GM12865 (cell line): ENCODE results near the gene LAYN.
A peak's percentile ranks its signal among the peaks of the same experiment; 100 is the strongest.

Source experiments
- DNase-seq: peaks from one replicate; pipeline ENCODE4 v3.0.0; 2010; ENCODE audit warnings: low read depth
- H3K4me3 ChIP-seq: 2 replicates; pipeline ENCODE4 v1.5.1; 2011; ENCODE audit warnings: mild to moderate bottlenecking, low read depth, low read length, control low read depth
- CTCF ChIP-seq: IDR thresholded peaks from 2 replicates; pipeline ENCODE4 v1.5.1; 2011; ENCODE audit warnings: low read length, control low read depth, low read depth, inconsistent platforms; ENCODE audit not compliant: insufficient read depth; ENCODE audit errors: missing control alignments

Gene LAYN

GRCh38 chr11:111538407-111539114 is 2.0 kb upstream of the LAYN start:
- TF ChIP-seq CTCF = no peak
- H3K4me3 ChIP-seq = no peak overlapping the region
- no peak for DNase-seq

GRCh38 chr11:111539426-111540113 is 950 bp upstream of the LAYN start:
- DNase-seq = no peak
- no peak overlapping the region for H3K4me3 ChIP-seq
- TF ChIP-seq CTCF = no peak

DNA sequence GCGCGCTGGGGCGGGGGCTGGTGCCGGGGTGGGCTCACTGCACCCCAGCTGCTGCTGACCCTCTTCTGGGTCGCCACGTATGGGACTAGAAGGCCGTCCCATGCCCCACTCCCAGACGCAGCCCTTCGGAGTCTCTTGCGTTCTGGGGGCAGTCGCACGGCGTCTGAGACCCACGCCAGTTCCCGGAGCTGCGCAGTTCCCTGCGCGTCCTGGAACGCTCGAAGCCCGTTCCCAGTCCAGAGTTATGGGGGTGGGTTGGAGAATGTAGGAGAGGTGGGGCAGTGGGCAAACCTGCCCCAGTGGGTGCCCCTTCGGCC is 375 bp downstream of the LAYN start:
- TF ChIP-seq CTCF = no peak
- peak overlapping the region; percentile 3 for H3K4me3 ChIP-seq
- no peak for DNase-seq

- no peak for TF ChIP-seq CTCF
- peak overlapping the region; percentile 3; the same call in 1 of the 2 replicates for H3K4me3 ChIP-seq
- DNase-seq = no peak
These were observed 938 bp downstream of the LAYN start for GRCh38 chr11:111541254-111542061.

- no peak overlapping the region for H3K4me3 ChIP-seq
These were observed 2.2 kb downstream of the LAYN start for GRCh38 chr11:111542606-111543275.

More at GRCh38 chr11:111542606-111543275, 2.2 kb downstream of the LAYN start:
- TF ChIP-seq CTCF = no peak
- DNase-seq = no peak
